HG02798 (cell line): ENCODE measurements around the gene RBBP4.
"Not testable (repeated sequence)": the region's sequence is repeated elsewhere in the genome, so short reads cannot be mapped to it uniquely, and the experiment has no call there.

Experiments
- ATAC-seq: cut with Tn5 transposase; IDR thresholded peaks from one replicate; pipeline ENCODE4 v1.9.1; 2021; ENCODE audit warnings: mild to moderate bottlenecking; ENCODE audit not compliant: unreplicated experiment, poor library complexity

RBBP4 gene

DNA sequence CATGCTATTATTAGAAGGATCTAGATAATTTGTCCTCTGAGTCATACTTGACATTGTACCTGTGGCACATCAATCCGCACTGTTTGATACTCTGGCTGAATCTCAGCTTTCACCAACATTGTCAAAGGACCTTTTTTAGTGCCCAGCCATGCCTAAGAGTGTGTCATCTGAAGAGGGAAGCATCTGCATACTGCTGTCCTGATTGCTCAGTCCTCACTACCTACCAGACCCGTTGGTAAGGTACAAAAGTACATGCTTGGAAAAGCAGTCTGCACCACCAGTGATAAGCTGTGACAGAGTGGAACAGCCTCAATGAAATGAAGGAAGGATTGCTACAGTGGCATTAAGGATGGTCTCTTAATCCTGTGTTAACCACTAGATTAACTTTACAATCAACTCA is 34.5 kb downstream of the RBBP4 start:
- no peak for ATAC-seq

DNA sequence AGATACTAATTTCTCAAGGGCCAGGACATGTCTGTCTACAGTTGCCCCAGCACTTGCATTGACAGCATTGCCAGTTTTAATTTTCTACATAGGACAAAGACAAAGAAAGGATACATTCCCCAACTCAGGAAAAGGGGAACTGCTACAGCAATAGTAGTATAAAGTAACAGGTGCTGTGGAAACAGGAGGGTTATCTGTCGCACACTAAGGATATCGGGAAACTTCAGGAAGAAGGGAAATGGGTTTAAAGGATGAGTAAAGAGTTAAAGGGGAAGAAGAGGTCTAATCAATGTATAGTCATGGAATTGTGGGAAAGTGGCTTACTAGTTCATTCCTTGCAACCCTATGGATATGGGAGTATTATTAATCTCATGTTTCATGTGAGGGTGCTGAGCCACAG is 35.4 kb downstream of the RBBP4 start:
- no peak for ATAC-seq

DNA sequence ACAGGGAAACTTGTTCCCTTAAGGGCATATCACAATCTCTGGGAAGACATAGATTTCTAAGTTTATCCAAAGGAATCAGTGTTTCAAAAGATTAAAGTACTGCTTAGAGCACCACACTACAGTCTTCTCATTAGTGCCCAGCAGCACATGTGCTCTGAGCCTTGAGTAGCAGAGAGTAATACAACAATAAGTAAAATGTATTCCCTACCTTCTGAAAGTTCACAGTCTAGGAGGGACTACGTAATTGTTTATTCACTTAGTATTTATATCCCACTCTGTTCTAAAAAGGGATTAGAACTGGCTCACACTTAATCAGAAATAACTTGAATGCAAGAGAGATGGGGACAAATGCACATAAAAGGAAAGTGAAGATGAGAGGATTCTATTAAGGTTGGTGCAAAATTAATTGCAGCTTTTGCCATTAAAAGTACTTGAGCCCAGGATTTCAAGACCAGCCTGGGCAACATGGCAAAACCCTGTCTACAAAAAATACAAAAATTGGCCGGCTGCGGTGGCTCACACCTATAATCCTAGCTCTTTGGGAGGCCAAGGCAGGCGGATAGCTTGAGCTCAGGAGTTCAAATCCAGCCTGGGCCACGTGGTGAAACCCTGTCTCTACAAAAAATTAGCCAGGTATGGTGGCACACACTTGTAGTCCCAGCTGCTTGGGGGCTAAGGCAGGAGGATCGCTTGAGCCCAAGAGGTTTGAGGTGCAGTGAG is 42.6 kb downstream of the RBBP4 start:
- ATAC-seq, result no peak

DNA sequence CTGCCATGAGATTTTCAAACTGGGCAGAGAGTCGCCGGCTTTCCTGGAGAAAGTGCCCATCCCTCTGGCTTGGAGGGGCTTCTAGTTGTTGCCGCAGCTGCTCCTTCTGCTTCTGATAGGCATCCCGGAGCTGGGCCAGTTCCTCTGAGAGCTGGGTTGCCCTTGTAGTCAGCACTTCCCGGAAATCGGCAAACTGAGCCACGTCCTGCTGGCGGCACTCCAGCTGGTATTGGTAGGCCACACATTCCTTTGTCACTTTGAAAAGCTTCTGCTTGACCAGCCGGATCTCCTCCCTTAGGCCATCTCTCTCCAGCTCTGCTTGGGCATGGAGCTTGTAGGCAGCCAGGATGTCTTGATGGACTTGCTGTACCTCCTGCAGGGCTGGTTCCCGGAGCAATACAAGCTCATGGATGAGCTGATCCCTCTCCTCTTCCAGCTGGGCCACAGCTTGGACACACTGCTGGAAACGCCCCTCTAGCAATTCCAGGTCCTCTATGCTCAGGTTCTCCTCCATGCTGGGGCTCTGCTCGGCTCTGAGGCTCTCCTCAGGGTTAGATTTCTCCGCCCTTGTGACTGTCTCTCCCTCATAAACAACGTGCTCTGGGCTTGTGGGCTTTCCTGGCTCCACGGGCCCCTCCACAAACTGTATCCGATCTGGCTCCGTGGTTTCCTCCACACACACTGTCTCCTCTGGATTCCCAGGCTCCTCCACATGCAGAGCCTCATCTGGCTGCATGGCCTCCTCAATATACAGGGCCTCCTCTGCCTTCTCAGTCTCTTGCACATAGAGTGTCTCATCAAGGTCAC is 44.3 kb downstream of the RBBP4 start:
- no peak for ATAC-seq

DNA sequence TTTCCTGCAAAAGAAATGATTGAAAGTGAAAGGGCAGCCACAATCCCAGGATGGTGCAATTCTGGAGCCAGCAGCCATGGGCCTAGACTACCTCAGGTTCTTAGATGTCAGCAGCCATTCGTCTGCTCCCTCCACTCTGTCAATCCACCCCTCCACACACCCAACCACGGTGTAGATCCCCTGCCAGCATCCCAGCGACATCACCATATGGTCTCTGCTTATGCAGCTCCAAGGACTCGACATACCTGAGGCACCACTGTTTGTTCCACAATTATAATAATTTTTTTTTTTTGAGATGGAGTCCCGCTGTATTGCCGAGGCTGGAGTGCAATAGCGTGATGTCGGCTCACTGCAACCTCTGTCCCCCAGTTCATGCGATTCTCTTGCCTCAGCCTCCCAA is 45.0 kb downstream of the RBBP4 start:
- no peak for ATAC-seq

DNA sequence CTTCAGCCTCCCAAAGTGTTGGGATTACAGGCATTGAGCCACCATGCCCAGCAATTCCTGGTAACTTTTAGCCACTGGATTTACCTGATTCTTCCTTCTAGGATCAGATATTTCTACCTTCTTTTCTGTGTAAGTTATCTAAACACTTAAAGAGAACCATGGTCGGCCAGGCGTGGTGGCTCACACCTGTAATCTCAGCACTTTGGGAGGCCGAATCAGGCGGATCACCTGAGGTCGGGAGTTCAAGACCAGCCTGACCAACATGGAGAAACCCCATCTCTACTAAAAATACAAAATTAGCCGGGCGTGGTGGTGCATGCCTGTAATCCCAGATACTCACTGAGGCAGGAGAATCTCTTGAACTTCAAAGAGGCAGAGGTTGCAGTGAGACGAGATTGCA is 46.0 kb downstream of the RBBP4 start:
- not testable (repeated sequence) for ATAC-seq

DNA sequence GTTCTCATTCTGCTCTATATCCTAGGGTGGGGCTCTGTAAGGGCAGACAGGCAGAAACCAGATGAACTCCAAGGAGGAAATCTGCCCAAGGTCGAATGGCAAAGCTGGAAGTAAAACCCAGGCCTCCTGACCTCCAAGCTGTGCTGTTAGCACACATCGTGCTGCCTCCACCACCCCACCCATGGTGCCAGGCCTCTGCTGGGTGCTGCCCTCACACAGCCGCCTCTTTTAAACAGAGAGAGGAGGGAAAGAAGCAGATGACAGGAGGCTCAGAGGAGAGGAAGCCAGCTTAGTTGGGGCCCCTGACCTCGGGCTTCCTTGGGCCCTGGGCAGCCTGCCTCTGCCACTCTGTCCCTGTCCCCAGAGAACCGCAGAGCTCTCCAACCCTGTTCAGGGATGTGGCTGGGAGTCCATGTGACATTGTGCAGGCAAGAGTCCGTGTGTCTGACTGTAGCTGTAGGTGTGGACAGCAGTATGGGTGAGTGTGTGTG is 50.5 kb downstream of the RBBP4 start:
- ATAC-seq, result no peak

DNA sequence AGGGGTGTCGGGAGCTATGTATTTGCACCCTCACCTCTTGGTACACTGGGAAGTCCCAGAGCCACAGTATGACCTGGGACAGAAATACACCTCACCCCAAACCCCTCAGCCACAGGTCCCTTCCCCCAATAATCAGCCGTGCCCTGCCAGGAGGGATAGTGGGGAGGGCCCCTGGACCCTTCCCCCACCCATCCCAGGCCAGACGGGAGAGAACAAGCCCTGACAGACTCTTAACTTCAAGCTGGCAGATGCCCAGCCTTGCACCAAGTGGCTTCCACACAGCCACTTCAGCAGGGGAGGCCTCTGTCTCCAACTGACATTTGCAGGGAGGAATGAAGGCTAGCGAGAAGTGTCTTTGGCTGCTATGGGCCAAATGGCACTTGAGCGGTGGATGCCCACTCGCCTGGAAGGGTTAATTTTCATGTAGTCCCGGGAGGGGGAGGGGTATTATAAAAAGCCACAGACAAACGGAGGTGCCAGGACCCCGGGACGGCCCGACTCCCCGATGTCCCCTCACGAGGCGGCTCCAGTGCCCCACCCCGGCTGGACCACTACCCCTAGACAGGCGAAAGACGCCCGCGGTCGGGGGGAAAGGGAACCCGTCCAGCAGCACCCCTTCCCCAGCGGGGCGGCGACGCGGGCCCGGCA is 51.1 kb downstream of the RBBP4 start:
- ATAC-seq, result no peak

DNA sequence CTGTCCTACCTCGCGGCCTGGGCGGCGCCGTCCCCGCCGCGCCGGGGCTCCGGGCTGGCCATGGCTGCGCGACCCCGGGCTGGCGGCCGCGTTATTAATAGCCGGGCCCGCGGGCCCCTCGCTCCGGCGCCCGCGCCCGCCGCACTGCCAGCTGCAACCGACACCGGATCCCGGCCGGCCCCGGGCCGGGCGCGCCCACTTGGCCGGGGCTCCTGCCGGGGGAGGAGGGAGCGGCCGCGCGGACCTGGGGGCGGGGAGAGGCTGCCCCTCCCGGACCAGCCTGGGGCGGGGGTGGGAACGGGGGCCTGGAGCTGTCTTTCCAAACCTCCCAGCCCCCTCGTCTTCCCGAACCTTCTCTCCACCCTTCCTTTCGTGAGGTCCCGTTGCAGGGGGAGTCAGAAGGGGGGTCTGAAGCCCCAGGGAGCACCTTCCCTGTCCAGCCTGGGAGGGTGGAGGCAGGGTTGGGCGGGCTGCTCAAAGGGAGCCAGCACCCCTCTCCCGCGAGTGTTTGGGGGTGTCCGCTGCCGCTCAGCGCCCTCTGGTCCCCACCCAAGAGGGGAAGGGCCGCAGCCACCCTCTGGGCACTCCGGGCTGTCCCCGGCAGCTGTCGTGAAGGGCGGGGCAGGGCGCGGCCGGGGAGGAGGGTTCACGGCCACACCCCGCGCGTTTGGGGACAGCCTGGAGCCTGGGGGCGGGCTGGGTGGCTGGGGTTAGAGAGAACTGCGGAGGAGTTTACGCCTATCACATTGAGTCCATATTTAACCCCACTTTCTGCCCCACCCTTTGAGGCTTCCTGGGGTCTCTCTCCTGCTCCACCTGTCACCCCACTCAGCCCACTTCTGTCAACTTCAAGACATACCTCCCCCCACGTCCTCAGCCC is 51.8 kb downstream of the RBBP4 start, which contains the start of gene SYNC:
Gene SYNC, minus strand, starts transcription at position 172 of the 880 bp plus-strand sequence. Its CDS starts 110 bp downstream, at position 62.
- no peak for ATAC-seq

DNA sequence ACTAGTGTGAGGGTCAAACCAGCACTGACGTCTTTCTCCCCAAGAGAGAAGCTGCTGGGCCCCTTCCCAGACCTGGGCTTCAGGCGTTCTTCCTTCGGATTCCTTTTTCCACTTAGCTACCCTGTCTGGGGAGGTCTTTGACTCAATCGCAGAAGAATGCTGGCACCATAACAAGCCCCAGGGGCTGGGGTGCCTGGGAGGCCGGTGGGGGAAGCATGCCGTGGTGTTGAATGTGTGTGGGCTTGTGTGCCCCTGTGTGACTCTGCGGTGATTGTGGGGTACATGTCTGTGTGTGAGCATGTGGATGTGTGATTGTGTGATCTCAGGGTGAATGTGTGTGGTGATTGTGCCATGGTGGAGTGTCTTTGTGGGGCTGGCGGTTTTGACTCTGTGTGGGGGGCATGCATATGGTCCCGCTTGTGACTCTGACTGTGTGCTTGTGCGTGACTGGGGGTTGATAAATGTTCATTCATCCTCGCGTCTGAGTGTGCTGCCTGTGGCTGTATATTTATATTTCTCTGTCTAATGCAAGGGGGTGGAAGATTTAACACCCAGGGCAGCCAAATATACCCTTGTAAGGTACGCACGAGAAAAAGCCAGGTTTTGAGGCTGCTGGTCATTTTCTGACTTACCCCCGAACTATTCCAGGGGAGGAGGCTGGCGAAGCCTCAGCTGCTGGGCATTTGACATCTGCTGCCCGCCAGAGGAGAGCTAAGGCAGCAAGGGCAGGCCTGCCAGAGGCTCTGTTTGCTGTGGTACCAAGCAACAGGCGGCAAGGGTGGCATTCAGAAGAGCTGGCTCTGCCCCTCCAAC is 52.7 kb downstream of the RBBP4 start:
- ATAC-seq, result no peak

DNA sequence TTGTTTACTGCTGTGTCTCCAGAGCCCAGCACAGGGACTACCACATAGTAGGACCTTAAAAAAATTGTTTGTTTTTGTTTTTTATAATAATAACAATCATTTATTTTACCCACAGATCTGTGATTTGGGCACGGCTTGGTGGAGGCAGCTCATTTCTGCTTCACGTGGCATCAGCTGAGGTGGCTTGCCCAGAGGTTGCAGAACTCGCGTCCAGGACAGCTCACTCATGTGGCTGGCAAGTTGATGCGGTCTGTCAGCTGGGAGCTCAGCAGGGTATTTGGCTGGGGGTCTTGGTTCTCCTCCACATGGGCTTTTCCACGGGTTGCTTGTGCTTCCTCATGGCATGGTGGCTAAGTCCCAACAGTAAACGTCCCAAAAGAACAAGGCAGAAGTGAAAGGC is 54.5 kb downstream of the RBBP4 start:
- ATAC-seq, result no peak

DNA sequence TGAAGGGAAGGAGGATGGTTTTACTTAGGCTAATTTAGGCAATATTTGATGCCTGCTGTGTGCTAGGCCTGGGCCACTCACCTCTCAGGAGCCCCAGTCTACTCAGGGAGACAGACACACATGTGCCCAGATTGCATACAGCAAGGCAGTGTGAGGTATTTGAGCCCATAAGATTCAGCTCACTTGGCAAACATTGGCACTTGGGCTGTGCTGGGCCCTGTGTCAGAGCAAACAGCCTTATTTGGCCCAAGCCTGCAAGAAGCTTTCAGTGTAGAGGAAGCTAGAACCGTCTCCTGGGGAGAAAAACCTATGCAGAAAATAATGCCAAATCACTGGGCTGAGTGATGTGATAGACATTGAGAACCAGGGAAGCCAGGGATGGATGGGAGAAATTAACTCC is 55.5 kb downstream of the RBBP4 start:
- ATAC-seq, result no peak

DNA sequence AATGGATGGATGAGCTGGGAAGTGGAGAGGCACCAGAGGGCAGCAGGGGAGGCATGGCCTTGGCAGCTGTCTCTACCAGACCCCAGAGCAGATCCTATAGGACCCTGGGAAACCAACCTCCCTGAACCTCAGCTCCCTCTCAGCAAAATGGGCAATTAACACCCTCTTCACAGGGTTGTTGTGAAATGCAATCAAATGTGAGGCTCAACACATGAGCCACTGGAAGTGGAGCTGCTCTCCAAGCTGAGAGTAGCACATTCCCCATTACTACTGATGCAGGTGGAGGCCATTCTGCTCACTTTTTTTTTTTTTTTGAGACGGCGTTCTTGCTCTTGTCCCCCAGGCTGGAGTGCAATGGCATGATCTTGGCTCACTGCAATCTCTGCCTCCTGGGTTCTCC is 58.1 kb downstream of the RBBP4 start:
- ATAC-seq, result no peak

DNA sequence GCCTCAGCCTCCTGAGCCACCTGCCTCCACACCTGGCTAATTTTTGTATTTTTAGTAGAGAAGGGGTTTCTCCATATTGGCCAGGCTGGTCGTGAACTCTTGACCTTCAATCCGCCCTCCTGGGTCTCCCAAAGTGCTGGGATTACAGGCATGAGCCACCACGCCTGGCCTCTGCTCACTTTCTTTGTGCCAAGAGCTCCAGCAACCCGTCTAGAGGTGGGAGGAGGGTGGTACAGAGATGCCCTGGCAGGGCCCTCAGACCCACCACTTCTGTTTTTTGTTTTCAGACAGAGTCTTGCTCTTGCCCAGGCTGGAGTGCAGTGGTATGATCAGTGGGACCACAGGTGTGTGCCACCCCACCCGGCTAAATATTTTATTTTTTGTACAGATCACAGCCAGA is 58.5 kb downstream of the RBBP4 start:
- ATAC-seq, result no peak

DNA sequence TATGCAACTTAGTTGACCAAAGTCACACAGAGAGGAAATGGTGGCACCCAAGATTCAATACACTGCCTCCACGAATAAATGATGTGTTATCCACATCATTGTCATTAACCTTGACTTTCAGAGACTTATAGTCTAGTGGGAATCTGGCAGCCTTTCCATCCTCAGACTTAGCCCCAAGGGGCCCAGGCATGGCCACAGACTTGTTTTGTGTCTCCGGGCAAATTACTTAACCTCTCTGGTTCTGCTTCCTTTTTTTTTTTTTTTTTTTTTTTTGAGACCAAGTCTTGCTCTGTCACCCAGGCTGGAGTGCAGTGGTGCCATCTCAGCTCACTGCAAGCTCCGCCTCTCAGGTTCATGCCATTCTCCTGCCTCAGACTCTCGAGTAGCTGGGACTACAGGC is 60.2 kb downstream of the RBBP4 start:
- ATAC-seq, result not testable (repeated sequence)

DNA sequence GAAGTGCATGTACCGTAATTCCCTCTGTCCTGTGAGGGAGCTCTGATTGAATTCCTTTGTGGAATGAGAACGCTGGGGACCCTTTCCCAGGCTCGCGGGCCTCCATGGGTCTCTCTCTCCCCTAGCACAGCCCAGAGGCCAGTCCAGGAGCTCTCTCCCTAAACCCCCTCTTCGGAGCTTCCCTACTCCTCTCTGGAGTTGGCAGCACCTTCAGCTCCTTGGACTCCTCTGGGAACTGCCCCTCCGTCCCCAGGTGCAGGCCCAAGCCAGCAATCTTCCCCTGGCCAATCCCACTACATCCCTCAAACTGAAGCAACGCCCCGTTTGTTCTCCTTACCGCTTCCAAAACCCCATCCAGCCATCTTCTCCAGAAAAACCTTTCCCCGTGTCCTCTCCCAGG is 62.1 kb downstream of the RBBP4 start:
- no peak for ATAC-seq

DNA sequence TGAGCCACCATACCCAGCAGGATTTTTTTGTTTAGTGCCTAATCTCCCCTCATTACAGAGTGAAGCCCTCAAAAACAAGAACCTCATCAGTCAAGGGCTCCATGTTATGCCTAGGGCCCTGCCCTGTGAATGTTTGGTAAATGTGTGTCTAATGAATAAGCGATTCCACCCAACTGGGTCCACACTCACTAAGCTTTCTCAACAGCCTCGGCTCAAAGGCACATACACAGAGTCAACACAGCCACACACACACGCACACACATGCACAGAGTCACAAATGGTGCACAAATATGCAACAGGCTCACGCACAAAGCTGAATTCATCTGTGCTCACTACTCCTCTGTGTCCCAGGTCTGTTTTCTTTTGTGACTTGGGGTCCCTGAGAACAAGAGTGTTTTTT is 63.3 kb downstream of the RBBP4 start:
- no peak for ATAC-seq

DNA sequence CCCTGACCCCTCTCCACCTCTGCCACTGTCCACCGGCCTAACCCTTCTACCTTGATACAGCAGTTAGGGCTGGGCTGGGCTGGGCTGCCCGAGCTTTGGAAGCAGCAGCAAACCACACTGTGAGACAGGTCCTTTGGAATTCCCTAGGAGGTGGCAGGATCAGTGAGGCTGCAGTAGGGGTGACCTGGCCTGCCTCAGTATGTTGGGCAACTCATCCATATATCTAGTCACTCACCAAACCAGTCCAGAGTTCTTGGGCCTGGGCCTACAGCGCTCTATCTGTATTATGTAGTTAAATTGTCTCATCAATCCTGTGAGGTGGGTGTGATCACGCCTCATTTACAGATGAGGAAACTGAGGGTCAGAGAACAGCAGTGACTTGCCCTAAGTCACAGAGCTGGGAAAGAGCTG is 64.9 kb downstream of the RBBP4 start:
- no peak for ATAC-seq
